H9 (cell line): ENCODE data around the gene GDNF. TPM values are rescaled to one million over a fixed set of nuclear protein-coding genes. Genes with fewer than 3 reads are reported as not detected.

ENCODE experiments used
- DNase-seq: peaks from one replicate; pipeline ENCODE4 v3.0.0-alpha.2; 2017
- H2AFZ ChIP-seq: one replicate; pipeline ENCODE4 v1.6.1; 2013; ENCODE audit warnings: mild to moderate bottlenecking, low read length, control low read depth, moderate library complexity
- H2AK5ac ChIP-seq: 2 replicates; pipeline ENCODE4 v1.6.1; 2013; ENCODE audit warnings: low read length, control low read depth, mixed read lengths; ENCODE audit not compliant: insufficient read length
- H2BK120ac ChIP-seq: one replicate; pipeline ENCODE4 v1.6.1; 2013; ENCODE audit warnings: low read depth, mild to moderate bottlenecking, low read length, control low read depth, inconsistent platforms; ENCODE audit not compliant: poor library complexity, severe bottlenecking
- H2BK12ac ChIP-seq: 2 replicates; pipeline ENCODE4 v1.6.1; 2013; ENCODE audit warnings: low read length, control low read depth, mixed read lengths, low read depth; ENCODE audit not compliant: insufficient read length
- H2BK15ac ChIP-seq: 2 replicates; pipeline ENCODE4 v1.6.1; 2013; ENCODE audit warnings: low read depth, low read length, control low read depth
- H2BK20ac ChIP-seq: one replicate; pipeline ENCODE4 v1.6.1; 2013; ENCODE audit warnings: low read depth, mild to moderate bottlenecking, low read length, control low read depth, inconsistent platforms; ENCODE audit not compliant: poor library complexity, severe bottlenecking
- H2BK5ac ChIP-seq: 2 replicates; pipeline ENCODE4 v1.6.1; 2013; ENCODE audit warnings: low read length, control low read depth, mixed read lengths; ENCODE audit not compliant: insufficient read length
- H3K14ac ChIP-seq: 2 replicates; pipeline ENCODE4 v1.6.1; 2013; ENCODE audit warnings: low read length, control low read depth; ENCODE audit not compliant: insufficient read depth
- H3K18ac ChIP-seq: 2 replicates; pipeline ENCODE4 v1.6.1; 2013; ENCODE audit warnings: low read depth, mild to moderate bottlenecking, mixed read lengths, low read length, control low read depth; ENCODE audit not compliant: insufficient read length
- H3K23ac ChIP-seq: 2 replicates; pipeline ENCODE4 v1.6.1; 2013; ENCODE audit warnings: low read length, control low read depth, mixed read lengths, low read depth; ENCODE audit not compliant: insufficient read length
- H3K23me2 ChIP-seq: 2 replicates; pipeline ENCODE4 v1.6.1; 2013; ENCODE audit warnings: low read depth, mild to moderate bottlenecking, mixed read lengths, low read length, control low read depth; ENCODE audit not compliant: insufficient read length, poor library complexity, severe bottlenecking
- H3K27ac ChIP-seq: 2 replicates; pipeline ENCODE4 v1.5.1; 2013; ENCODE audit warnings: low read length, control low read depth, mixed read lengths, low read depth; ENCODE audit not compliant: insufficient read length
- H3K27me3 ChIP-seq: 2 replicates; pipeline ENCODE4 v1.6.1; 2013; ENCODE audit warnings: low read length, control low read depth, inconsistent platforms; ENCODE audit not compliant: insufficient read depth
- H3K4ac ChIP-seq: 2 replicates; pipeline ENCODE4 v1.6.1; 2013; ENCODE audit warnings: low read depth, mild to moderate bottlenecking, control low read depth, inconsistent platforms, low read length, moderate library complexity
- H3K4me1 ChIP-seq: 2 replicates; pipeline ENCODE4 v1.6.1; 2013; ENCODE audit warnings: low read length, control low read depth, inconsistent platforms; ENCODE audit not compliant: insufficient read depth
- H3K4me2 ChIP-seq: 2 replicates; pipeline ENCODE4 v1.6.1; 2013; ENCODE audit warnings: low read length, control low read depth, mixed read lengths; ENCODE audit not compliant: insufficient read length, insufficient read depth
- H3K56ac ChIP-seq: 2 replicates; pipeline ENCODE4 v1.6.1; 2013; ENCODE audit warnings: low read depth, mild to moderate bottlenecking, mixed read lengths, low read length, control low read depth; ENCODE audit not compliant: insufficient read length
- H3K79me1 ChIP-seq: 2 replicates; pipeline ENCODE4 v1.6.1; 2013; ENCODE audit warnings: low read depth, mild to moderate bottlenecking, moderate library complexity, low read length, control low read depth, inconsistent platforms; ENCODE audit not compliant: insufficient read depth, poor library complexity, severe bottlenecking
- H3K79me2 ChIP-seq: 2 replicates; pipeline ENCODE4 v1.6.1; 2013; ENCODE audit warnings: low read length, control low read depth, inconsistent platforms; ENCODE audit not compliant: insufficient read depth
- H3K9ac ChIP-seq: 2 replicates; pipeline ENCODE4 v1.6.1; 2013; ENCODE audit warnings: low read length, control low read depth, mixed read lengths; ENCODE audit not compliant: insufficient read length; ENCODE audit errors: extremely low read depth
- H3K9me3 ChIP-seq: one replicate; pipeline ENCODE4 v1.6.1; 2013; ENCODE audit warnings: low read depth, low read length, inconsistent platforms; ENCODE audit not compliant: control insufficient read depth
- H3T11ph ChIP-seq: one replicate; pipeline ENCODE4 v1.6.1; 2013; ENCODE audit warnings: mild to moderate bottlenecking, low read length, control low read depth, inconsistent platforms
- H4K20me1 ChIP-seq: one replicate; pipeline ENCODE4 v1.6.1; 2013; ENCODE audit not compliant: control insufficient read depth, insufficient read length, insufficient read depth
- H4K5ac ChIP-seq: 2 replicates; pipeline ENCODE4 v1.6.1; 2013; ENCODE audit warnings: low read depth, mild to moderate bottlenecking, mixed read lengths, low read length, control low read depth; ENCODE audit not compliant: insufficient read length
- H4K8ac ChIP-seq: replicated peaks from 2 replicates; pipeline ENCODE4 v1.6.1; 2013; ENCODE audit warnings: low read length, control low read depth, mixed read lengths, low read depth; ENCODE audit not compliant: insufficient read length
- H4K91ac ChIP-seq: 2 replicates; pipeline ENCODE4 v1.6.1; 2013; ENCODE audit warnings: low read depth, mild to moderate bottlenecking, moderate library complexity, mixed read lengths, low read length, control low read depth; ENCODE audit not compliant: insufficient read length
- H3K27ac Mint-ChIP-seq, 3 experiments: 2 replicates in 2 of 3; 3 replicates in 1 of 3; pipeline ENCODE4 v1.8.0; 2020 to 2021; ENCODE audit warnings: mixed read lengths in 3 of 3, mild to moderate bottlenecking in 1 of 3, moderate library complexity in 1 of 3
- H3K27me3 Mint-ChIP-seq: 2 replicates; pipeline ENCODE4 v1.8.0; 2021; ENCODE audit warnings: low read depth, mild to moderate bottlenecking, moderate library complexity, mixed read lengths
- H3K36me3 Mint-ChIP-seq, 3 experiments: 2 replicates in 2 of 3; 3 replicates in 1 of 3; pipeline ENCODE4 v1.8.0; 2020 to 2021; ENCODE audit warnings: low read depth in 3 of 3, mixed read lengths in 3 of 3; ENCODE audit not compliant: insufficient read depth in 1 of 3
- H3K4me1 Mint-ChIP-seq, 2 experiments: 2 replicates each; pipeline ENCODE4 v1.8.0; 2020; ENCODE audit warnings: mixed read lengths in 2 of 2
- H3K4me3 Mint-ChIP-seq, 2 experiments: 2 replicates in 1 of 2; 3 replicates in 1 of 2; pipeline ENCODE4 v1.8.0; 2020 to 2021; ENCODE audit warnings: mild to moderate bottlenecking in 2 of 2, mixed read lengths in 2 of 2, moderate library complexity in 1 of 2
- H3K9me3 Mint-ChIP-seq, 2 experiments: 2 replicates in 1 of 2; 3 replicates in 1 of 2; pipeline ENCODE4 v1.8.0; 2020; ENCODE audit warnings: mild to moderate bottlenecking in 2 of 2, mixed read lengths in 2 of 2, moderate library complexity in 1 of 2
- CTCF ChIP-seq: fragments of 200-600 bp; sonication (generic); conservative IDR thresholded peaks from 3 replicates; pipeline ENCODE4 v1.8.0; 2021; ENCODE audit warnings: antibody characterized with exemption, mild to moderate bottlenecking
- total RNA-seq: library from RNA; stranded (reverse); gene quantifications from 2 replicates; pipeline ENCODE4 v1.2.1, GENCODE V29; 2021

The GDNF gene
- total RNA-seq, 1 experiment from 2014 or later, result not detected

GRCh38 chr5:37768371-37768770 is 71.5 kb downstream of the GDNF start:
- Mint-ChIP-seq H3K4me1 (no peaks in the 10 kb centered on the region), H3K36me3 (no peaks in the 10 kb centered on the region; a peak in 1 of 7 replicates)
- H2BK20ac ChIP-seq, result no peak overlapping the region

More at GRCh38 chr5:37768371-37768770, 71.5 kb downstream of the GDNF start:
- Histone ChIP-seq H2AK5ac (no peak overlapping the region), H3T11ph (no peak overlapping the region), H3K9ac (no peak overlapping the region), H3K23me2 (no peaks in the 10 kb centered on the region), H3K23ac (no peak overlapping the region), H3K79me2 (no peaks in the 10 kb centered on the region), H2AFZ (no peak overlapping the region), H3K4ac (no peak overlapping the region), H4K91ac (no peak overlapping the region), H2BK15ac (no peak overlapping the region), H3K4me1 (no peaks in the 10 kb centered on the region), H4K20me1 (no peaks in the 10 kb centered on the region), H2BK12ac (no peak overlapping the region), H3K56ac (no peak overlapping the region), H3K14ac (no peak overlapping the region), H2BK120ac (no peak overlapping the region), H3K18ac (no peak overlapping the region), H2BK5ac (no peak overlapping the region), H3K27me3 (no peaks in the 10 kb centered on the region; the same call in 1 of the 2 replicates), H3K9me3 (no peaks in the 10 kb centered on the region), H4K5ac (no peak overlapping the region), H3K27ac (no peak overlapping the region), H4K8ac (no peak overlapping the region), H3K79me1 (no peaks in the 10 kb centered on the region), H3K4me2 (no peak overlapping the region)
- no peak for TF ChIP-seq CTCF
- Mint-ChIP-seq H3K9me3 (no peaks in the 10 kb centered on the region; a peak in 1 of 5 replicates), H3K27ac (no peak overlapping the region), H3K27me3 (peaks cover 2% of the 10 kb centered on the region), H3K4me3 (no peak overlapping the region)
- no peak for DNase-seq
